HG03060 (cell line): ENCODE results near the gene UBASH3B.

Source experiments
- ATAC-seq: cut with Tn5 transposase; IDR thresholded peaks from one replicate; pipeline ENCODE4 v1.9.1; 2021; ENCODE audit warnings: low read depth, moderate number of reproducible peaks; ENCODE audit not compliant: unreplicated experiment

The UBASH3B gene

DNA sequence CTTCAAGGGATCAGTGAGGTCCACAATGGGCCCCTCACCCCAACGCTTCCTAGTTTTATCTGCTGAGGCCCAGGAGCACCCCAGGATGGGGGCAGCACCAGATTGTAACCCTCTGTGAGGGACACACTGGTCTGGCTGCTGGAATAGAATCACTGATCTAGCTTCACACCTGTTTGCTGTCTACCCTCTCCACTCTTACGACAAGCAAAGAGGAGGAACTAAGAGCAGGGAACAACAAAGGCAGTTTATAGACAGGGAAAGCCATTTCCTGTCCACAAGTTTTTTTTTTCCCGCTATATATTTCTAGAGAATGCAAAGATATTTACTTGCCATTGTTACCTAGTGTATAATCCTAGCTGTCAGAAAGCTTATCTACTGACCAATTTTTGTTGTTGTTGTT lies 121.8 kb downstream of the UBASH3B start:
- no peak for ATAC-seq

DNA sequence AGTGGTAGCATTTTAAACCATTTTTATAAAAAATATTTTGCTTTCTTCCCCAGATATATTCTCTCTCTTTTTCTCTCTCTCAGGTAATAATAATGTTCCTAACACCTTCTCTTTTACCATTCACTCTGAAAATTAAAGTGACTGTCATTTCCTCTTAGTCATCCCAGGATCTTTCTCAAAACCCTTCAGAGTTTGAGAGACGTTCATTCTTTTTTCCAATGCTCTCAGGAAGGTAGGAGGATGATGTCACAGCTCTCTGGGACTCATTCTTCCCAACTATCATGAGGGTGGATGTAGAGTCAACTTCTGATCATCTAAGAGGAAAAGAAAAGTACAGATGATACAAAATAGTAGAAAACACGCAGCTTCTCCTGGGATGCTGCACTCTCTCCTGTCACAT lies 122.6 kb downstream of the UBASH3B start:
- ATAC-seq, result no peak

DNA sequence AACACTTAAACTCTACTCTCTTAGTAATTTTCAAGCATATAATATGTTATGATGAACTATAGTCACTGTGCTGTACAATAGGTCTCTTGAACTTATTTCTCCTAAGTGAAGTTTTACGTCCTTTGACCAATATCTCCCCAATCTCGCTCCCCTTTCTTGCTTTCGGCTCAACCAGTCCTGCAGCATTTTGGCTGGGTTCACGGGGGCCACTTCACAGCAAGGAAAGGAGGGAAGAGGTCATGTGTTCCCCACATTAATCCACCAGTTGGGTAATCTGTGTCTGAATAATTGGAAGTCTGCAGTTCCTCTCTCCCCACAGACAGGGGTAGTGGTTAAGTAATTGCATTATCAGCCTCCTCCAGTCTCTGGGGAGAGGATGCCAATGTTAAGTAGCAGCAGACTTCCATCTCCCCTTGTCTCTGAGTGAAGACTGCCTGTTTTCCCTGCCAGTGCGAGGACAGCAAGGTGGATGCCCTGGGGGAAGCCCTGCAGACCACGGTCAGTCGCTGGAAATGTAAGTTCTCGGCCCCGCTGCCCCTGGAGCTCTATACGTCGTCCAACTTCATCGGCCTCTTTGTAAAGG lies 123.6 kb downstream of the UBASH3B start:
- no peak for ATAC-seq

DNA sequence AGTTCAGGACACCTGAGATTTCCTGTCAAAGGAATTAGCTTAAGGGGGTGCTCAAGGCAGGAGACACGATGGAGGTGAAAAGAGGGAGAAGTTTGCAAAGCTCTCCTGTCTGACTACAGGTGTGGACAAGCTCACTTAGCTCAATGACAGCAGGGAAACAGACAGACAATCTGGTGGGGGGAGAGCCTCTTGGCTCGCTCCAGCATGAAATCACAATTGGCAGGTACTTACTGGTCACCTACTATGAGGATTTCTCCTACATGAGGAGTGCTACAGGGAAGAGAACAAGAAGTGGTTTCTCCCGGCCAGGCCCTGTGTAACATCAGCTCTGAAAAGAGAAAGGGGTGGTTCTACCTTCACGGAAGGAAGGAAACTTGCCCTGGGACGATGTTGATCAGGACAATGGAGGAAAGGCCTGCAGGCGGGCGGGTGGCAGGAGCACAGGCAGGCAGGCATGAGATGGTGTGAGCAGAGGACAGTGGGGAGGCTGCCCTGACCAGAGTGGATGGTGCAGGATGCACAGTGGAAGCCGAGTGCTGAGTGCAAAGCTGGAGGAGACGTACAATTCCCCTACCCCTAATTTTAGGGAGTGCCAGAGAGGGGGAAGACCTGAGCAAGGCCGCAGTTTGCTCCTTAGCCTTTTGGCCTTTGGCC lies 124.9 kb downstream of the UBASH3B start:
- no peak for ATAC-seq

DNA sequence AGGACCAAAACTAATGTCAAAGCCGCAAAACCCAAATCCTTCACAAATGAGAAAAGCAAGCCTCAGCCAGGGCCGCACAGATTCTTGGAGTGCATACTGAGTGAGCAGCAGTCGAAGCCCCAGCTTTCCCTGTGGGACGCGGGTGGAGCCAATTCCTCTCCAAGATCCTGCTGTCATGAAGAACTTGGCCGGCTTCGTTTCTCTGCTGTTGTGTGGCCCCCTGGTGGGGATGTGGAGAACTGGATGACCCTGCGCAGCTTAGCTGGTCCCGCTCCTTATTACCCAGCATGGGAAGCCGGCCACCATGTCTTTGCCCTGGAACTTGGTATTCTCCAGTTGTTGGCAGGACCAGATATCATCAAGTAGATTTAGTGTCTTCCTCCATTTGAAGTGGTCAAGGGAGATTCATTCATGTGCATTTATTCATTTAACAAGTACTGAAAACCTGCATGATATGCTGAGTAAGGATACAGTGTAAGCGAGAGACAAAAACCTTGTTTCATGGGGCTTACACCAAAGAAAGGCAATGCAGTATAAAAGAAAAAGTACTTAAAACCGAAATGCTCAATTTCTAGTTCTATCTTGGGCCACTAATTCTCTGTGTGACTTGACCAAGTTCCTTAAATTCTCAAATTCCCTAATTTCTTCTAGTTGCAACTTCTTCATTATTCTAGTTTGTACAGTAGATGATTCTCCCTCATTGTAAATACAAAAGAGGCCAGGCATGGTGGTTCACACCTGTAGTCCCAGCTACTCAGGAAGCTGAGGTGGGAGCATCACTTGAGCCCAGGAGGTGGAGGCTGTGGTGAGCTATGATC lies 126.1 kb downstream of the UBASH3B start:
- ATAC-seq, result no peak

DNA sequence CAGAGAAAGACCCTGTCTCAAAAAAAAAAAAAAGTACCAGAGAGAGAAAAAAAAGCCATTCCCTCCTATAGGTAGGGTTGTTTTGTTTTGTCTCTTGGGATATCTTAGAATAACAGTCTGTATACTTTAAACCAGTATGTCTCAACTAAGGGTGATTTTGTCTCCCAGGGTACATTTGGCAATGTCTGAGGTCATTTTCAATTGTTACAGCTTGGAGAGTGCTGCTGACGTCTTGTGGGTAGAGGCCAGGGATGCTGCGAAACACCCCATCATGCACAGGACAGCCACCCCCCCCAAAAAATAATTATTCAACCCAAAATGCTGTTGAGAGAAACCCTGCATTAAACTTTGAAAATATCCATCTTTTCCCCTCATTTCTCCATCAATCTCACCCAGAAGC lies 126.7 kb downstream of the UBASH3B start:
- ATAC-seq, result no peak

DNA sequence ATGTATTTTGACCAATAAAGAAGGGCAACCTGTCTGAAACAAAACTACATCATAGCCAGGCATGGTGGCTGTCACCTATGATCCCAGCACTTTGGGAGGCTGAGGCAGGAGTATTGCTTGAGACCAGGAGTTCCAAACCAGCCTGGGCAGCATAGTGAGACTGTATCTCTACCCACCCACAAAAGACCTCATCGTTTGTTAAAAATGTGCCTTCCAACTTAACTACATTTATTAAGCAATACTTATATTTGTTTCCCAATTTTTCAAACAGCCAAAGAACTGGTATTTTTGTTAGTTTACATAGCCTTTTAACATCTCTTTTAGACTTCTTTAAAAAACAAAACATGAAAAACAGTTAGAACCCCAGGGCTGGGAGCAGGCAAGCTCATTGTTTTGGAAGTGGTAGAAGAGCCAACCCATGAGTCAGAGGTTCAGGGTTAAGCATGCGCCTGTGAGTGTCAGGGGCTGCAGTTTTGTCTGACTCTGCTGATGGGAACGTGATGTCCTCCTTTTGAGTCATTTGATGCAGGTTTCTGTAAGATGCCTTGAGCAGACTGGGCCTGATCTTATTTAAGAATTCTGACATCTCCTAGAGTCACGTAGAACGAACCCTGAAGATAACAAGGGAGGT lies 128.9 kb downstream of the UBASH3B start:
- no peak for ATAC-seq

DNA sequence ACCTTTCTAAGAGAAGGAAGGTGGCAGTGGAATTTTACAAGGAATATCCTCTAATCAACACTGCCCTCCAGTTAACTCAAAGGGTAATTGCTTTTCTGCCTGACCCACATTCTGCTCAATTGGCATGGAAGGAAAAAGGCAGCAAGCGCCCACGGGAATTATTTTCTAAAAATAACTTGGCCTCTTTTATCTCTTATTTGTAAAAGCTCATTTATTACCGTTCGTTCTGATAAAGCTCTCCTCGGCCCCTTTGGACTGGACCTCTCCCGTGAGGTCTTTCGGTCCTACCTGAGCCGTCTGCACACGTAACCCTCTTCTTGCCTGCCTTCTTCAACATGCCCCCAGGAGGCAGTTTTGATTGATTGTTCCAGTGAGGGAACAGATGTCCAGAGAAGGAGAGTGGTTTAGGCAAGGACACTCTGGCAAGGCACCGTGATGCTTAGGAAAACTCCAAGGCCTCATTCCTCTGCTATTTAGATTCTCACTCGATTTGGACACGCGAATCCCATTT lies 129.6 kb downstream of the UBASH3B start:
- ATAC-seq, result no peak

DNA sequence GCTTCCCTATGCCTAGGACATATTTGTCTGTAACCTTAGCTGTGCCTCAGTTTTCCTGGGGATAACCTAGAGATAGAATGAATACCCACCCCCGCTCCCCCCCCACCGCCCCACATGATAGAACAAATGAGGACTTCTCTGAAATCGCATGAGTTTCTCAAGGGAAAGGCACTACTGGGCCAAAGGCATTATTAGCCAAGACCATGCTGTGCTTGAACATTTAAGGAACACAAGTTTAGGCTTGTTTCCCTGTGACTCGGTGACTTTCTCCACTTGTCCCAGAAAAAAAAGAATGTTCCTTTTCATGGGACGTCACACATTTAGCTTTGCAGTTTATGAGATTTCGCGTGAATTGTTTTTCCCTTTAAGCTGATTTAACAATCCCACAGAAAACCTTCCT lies 131.4 kb downstream of the UBASH3B start:
- no peak for ATAC-seq

DNA sequence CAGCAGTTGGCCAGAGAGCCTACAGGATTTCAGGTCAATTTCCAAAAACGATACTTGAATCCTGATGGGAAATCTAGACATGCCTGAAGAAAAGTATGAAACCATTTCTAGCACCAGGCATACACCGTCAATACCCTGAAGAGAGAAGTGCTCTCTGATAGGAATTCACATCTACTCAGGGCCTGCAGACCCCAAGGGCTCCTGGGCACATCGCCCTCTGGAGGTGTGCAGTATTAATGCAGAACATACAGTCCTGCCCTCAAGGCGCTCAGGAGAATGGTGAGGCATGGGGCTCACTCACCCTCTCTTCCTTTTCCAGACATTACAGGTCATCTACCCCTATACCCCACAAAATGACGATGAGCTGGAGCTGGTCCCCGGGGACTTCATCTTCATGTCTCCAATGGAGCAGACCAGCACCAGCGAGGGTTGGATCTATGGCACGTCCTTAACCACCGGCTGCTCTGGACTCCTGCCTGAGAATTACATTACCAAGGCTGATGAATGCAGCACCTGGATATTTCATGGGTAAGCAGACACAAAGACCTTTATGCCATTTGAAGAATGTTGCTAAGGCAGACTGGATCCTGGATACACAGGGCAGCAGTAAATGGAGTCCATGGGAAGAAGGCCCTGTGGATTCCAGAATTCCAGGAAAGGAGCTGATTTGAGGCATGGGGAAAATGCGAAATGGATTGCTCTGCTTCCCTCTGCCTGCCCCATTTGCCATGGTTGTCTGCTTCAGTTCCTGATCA lies 133.4 kb downstream of the UBASH3B start:
- ATAC-seq, result no peak

DNA sequence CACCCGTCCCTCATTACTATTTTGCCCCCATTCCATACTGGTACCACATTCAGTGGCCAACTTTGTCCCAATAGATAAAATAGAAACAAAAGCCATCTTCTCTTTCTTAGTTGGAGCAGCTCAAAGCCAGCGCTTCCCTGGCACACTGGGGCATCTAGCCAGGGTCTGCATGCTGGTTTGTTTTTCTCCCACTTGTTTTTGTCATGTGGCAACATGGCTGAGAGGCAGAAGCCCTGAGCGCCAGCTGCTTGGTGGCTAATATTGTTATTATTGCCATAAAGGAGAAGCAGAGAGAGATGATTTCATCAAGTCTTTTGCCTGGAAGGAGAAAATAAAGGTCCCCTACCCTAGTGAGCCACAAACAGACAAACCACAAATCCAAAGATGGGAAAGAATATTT lies 134.4 kb downstream of the UBASH3B start:
- no peak for ATAC-seq

DNA sequence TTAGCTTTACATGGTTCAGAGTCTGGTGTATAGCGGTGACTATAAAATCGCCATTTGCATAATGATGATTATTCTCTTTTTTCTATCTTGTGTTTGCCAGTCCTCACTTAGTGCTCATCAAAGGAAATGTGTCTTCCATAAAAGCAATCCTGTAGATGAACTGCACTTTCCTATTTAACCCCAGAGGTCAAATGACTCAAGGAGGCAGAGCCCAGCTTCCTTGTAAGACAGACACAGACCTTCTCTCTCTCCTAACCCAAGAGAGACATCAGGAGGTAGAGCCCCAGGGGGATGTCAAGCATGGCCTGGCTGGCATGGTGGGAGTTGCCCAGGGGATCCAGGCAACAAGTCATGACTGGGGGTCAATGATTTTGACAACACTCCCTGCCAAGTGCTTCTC lies 135.9 kb downstream of the UBASH3B start:
- ATAC-seq, result no peak

DNA sequence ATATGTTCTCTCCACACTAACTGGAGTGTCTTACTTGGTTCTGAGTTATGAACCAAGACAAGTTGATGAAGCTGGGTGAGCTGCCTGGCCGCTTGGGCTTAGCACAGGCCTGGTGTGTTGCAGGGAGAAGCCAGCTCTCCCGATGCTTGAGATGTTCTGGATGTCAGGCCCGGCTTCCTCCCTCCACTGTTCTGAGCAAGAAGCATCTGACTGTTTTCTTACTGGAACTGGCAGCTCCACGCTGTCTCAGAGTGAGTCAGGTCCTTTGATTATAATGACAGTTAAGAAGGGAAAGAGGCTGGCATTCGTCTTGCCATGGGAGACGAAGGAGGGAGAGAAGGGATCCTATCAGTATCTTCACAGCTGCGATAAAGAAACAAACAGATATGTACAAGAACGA lies 136.3 kb downstream of the UBASH3B start:
- ATAC-seq, result no peak

DNA sequence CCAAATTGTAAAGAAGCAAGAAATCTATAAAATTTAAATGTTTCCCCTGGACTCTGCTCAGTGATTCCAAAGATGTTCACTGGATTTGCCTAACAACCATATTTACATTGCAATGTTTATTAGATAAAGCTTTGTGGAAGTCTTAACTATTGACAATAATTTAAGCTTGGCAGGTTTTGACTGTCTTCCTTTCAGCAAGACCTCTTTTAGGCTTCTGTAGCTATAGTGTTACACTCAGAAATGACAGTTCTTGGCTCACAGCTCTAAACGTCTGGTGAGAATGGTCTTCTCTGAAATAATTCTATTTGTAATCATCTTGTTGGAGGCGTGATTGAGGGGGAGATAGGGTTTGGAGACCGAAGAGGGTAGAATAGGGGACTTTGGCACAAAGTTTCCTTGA lies 138.0 kb downstream of the UBASH3B start:
- no peak for ATAC-seq

DNA sequence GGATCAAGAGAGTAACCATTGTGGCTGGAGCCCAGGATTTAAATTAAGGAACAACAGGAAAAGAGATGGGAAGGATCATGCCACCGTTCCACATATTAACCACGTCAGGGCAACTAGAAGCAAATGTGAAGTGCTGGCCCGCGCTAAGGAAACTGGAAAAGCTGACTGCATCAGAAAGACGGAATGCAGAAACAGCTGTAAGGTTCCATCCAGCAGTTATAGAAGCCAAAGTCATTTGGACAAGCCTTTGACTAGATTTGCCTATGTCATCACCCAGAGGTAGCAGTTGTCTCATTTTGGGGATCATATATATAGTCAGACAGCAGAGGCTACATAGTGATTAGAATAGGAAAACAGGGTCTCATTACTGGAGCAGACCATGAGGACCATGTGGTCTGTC lies 139.8 kb downstream of the UBASH3B start:
- no peak for ATAC-seq

DNA sequence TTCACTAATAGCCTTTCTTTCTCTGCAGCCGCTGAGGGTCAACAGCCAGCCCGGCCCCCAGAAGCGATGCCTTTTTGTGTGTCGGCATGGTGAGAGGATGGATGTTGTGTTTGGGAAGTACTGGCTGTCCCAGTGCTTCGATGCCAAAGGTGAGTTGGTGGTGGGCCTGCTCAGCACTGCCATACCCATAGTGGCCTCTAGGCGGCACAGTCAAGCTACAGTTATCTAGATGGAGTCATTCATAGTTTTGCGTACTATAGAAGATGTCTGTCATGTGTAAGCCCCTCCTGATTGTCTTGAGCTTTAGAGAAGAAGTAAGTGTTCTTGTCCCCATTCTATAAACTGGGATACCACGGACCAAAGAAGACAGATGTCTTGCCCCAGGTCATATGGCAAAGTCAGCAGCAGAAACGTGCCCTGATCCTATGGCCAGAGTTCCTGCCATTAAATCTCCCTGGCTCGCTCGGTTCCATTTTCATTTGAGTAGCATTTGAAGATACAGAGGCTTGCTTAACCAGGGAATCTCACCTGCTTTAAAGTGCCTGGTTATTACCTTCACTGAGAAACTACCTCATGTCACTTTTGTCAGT lies 140.7 kb downstream of the UBASH3B start:
- ATAC-seq, result no peak

DNA sequence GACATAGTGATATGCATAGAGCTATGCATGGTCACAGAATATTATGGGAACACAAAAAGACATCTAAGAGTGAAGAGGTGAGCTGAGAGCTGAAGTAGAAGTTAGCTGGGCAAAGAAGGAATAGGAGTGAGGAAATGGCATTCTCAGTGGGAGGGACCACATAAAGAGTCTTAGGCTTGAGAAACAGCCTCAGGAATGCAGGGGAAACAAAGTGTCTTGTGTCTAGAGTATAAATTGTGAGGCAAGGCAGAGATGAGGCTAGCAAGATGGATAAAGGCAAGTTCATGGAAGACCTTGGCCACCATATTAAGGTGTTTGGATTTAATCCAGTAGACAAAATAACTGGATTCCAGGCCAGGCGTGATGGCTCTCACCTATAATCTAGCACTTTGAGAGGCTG lies 142.1 kb downstream of the UBASH3B start:
- ATAC-seq, result no peak

DNA sequence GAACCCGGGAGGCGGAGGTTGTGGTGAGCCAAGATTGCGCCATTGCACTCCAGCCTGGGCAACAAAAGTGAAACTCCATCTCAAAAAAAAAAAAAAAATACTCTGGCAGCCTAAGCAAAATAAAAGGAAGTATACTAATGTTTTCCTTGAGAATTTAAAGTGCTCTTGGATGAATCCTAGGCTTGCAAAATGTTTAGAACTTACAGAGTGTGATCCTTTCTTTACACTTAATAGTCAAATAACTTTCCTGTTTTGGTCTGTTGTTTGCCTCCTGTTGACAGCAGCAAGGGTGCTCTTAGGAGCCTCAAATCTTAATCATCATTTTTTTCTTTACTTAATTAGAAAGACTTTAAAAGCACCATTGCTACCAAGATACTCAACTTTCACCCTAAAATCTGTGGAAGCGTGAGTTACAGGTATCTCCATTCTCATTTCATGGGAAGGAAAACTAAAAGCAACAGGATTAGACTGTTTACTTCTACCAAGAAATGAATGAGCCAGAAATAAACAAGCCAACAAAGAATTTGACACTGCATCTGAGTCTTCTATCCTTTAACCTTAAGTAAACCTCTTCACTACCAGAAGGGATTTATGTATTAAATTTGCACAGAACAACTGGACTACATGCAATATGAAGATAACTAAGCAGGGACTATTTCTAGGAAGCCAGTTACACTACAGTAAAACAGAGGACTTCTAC lies 144.0 kb downstream of the UBASH3B start:
- ATAC-seq, result no peak

DNA sequence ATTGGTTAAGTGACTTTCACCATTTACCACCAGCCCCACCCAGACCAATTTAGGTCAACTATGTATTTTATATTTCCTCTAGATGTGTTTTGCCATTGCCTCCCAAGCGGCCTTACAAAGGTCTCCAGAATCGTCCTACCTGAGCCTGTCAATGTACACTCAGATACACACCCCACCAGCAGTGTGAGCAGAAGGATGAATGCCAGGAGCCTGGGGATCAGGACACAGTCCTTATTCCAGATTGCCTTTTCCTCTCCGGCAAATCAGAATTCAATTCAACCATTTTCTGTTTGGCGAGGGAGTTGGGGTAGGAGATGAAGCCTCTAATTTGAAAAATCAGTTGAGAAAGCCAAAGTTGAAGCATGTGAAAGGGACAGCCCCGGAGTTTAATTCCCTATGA lies 147.4 kb downstream of the UBASH3B start:
- ATAC-seq, result no peak

DNA sequence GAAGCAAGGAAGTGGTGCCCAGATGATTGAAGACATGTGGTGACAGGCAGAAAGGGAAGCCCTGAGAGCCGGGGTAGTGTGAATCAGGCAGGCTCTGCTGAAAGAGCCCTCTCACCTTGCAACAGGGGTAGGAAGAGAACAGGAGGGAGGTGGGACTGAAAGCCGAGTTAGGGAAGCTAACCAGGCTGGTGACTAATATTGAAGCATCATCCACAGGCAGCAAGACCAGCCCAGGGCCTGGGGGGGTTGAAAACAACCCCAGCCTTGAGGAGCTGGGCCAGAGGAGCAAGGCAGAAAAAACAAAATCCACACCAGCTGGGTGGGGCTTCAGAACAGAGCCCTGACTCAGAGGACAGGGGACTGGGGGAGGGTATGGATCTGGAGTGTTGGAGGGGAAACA lies 147.8 kb downstream of the UBASH3B start:
- ATAC-seq, result no peak
